NT2/D1 (cell line): Measurements from ENCODE around the gene CLEC14A.

Experiments used
- SUZ12 ChIP-seq: IDR thresholded peaks from 2 replicates; pipeline ENCODE4 v1.6.1; 2011; ENCODE audit not compliant: insufficient read length, insufficient read depth; ENCODE audit errors: extremely low read depth
- YY1 ChIP-seq: IDR thresholded peaks from 2 replicates; pipeline ENCODE4 v1.6.1; 2011; ENCODE audit not compliant: insufficient read length, insufficient read depth

- TF ChIP-seq YY1: no peak
- TF ChIP-seq SUZ12: no peak
These were observed 45.2 kb downstream of the CLEC14A start for GRCh38 chr14:38210587-38211216.
